GM23338 (cell line): ENCODE data around the gene BCORL1. TPM values are rescaled to one million over a fixed set of nuclear protein-coding genes. Genes with fewer than 3 reads are reported as not detected.

Experiments
- ATAC-seq: fragments of 200-7000 bp; cut with Tn5 transposase; 3 replicates; pipeline ENCODE4 v1.9.1; 2020
- DNase-seq: peaks from one replicate; pipeline ENCODE4 v3.0.0-alpha.2; 2015; ENCODE audit warnings: low spot score
- H2AFZ ChIP-seq: fragments of 200-600 bp; sonication (generic); 2 replicates; pipeline ENCODE4 v1.8.0; 2016; ENCODE audit warnings: antibody characterized with exemption, mild to moderate bottlenecking, moderate library complexity
- H3F3A ChIP-seq: fragments of 200-600 bp; sonication (generic); replicated peaks from 2 replicates; pipeline ENCODE4 v1.8.0; 2017; ENCODE audit warnings: antibody characterized with exemption, mixed run types, low read depth
- H3K27ac ChIP-seq: fragments of 200-600 bp; sonication (generic); 2 replicates; pipeline ENCODE4 v1.6.1; 2016; ENCODE audit warnings: low read depth
- H3K27me3 ChIP-seq: fragments of 200-600 bp; sonication (generic); 2 replicates; pipeline ENCODE4 v1.8.0; 2016; ENCODE audit warnings: mild to moderate bottlenecking, mixed run types, moderate library complexity; ENCODE audit not compliant: insufficient read depth
- H3K36me3 ChIP-seq: fragments of 200-600 bp; sonication (generic); 2 replicates; pipeline ENCODE4 v1.8.0; 2016; ENCODE audit warnings: mild to moderate bottlenecking; ENCODE audit not compliant: insufficient read depth
- H3K4me1 ChIP-seq: fragments of 200-600 bp; sonication (generic); 2 replicates; pipeline ENCODE4 v1.8.0; 2016; ENCODE audit warnings: mild to moderate bottlenecking, moderate library complexity; ENCODE audit not compliant: insufficient read depth
- H3K4me2 ChIP-seq: fragments of 200-600 bp; sonication (generic); 2 replicates; pipeline ENCODE4 v1.7.1; 2017; ENCODE audit warnings: mixed run types
- H3K4me3 ChIP-seq: fragments of 200-600 bp; sonication (generic); 2 replicates; pipeline ENCODE4 v1.6.1; 2016; ENCODE audit warnings: mixed run types
- H3K79me2 ChIP-seq: fragments of 200-600 bp; sonication (generic); replicated peaks from 2 replicates; pipeline ENCODE4 v1.8.0; 2017; ENCODE audit warnings: mild to moderate bottlenecking; ENCODE audit not compliant: insufficient read depth
- H3K9me2 ChIP-seq: fragments of 200-600 bp; sonication (generic); 2 replicates; pipeline ENCODE4 v1.8.0; 2017; ENCODE audit not compliant: insufficient read depth
- H4K20me1 ChIP-seq: fragments of 200-600 bp; sonication (generic); replicated peaks from 2 replicates; pipeline ENCODE4 v1.8.0; 2017; ENCODE audit warnings: mild to moderate bottlenecking; ENCODE audit not compliant: insufficient read depth
- H3K27ac Mint-ChIP-seq: 2 replicates; pipeline ENCODE4 v1.8.0; 2020; ENCODE audit warnings: inconsistent platforms, mild to moderate bottlenecking, moderate library complexity, mixed read lengths
- H3K27me3 Mint-ChIP-seq: 3 replicates; pipeline ENCODE4 v1.8.0; 2022; ENCODE audit warnings: low read depth, mild to moderate bottlenecking, moderate library complexity, mixed read lengths, inconsistent platforms; ENCODE audit not compliant: insufficient read depth, poor library complexity
- H3K36me3 Mint-ChIP-seq: 3 replicates; pipeline ENCODE4 v1.8.0; 2021; ENCODE audit warnings: low read depth, mild to moderate bottlenecking, inconsistent platforms, moderate library complexity, mixed read lengths
- H3K4me1 Mint-ChIP-seq: 3 replicates; pipeline ENCODE4 v1.8.0; 2020; ENCODE audit warnings: mild to moderate bottlenecking, inconsistent platforms, mixed read lengths
- H3K4me3 Mint-ChIP-seq: 3 replicates; pipeline ENCODE4 v1.8.0; 2021; ENCODE audit warnings: moderate library complexity, mild to moderate bottlenecking, inconsistent platforms, mixed read lengths
- H3K9me3 Mint-ChIP-seq: 3 replicates; pipeline ENCODE4 v1.8.0; 2020; ENCODE audit warnings: moderate library complexity, mild to moderate bottlenecking, inconsistent platforms, mixed read lengths
- CREB1 ChIP-seq: fragments of 250-450 bp; sonication (Bioruptor Pico); IDR thresholded peaks from 2 replicates; pipeline ENCODE4 v1.5.0; 2020; ENCODE audit warnings: low read depth, mild to moderate bottlenecking, moderate library complexity
- CTCF ChIP-seq, 2 experiments: fragments of 200-600 bp in 1 of 2; sonication (generic) in 1 of 2; conservative IDR thresholded peaks; 2 replicates each; pipeline versions ENCODE4 v1.5.1 to v1.6.1; 2016 to 2017; ENCODE audit warnings: antibody characterized with exemption in 2 of 2, low read depth in 2 of 2, mild to moderate bottlenecking in 2 of 2, moderate library complexity in 1 of 2
- ETS1 ChIP-seq: IDR thresholded peaks from 2 replicates; pipeline ENCODE4 v1.6.1; 2016; ENCODE audit warnings: antibody characterized with exemption
- EZH2 ChIP-seq: fragments of 200-600 bp; sonication (generic); IDR thresholded peaks from one replicate; pipeline ENCODE4 v1.8.0; 2017; ENCODE audit warnings: antibody characterized with exemption, mild to moderate bottlenecking, low read depth; ENCODE audit not compliant: unreplicated experiment
- EZH2phosphoT487 ChIP-seq: fragments of 200-600 bp; sonication (generic); IDR thresholded peaks from one replicate; pipeline ENCODE4 v1.8.1; 2018; ENCODE audit warnings: antibody characterized with exemption; ENCODE audit not compliant: unreplicated experiment
- JUNB ChIP-seq: IDR thresholded peaks from one replicate; pipeline ENCODE4 v1.6.1; 2016; ENCODE audit warnings: antibody characterized with exemption; ENCODE audit not compliant: unreplicated experiment
- NANOG ChIP-seq: IDR thresholded peaks from 2 replicates; pipeline ENCODE4 v1.6.1; 2016; ENCODE audit warnings: antibody characterized with exemption, borderline replicate concordance
- POLR2AphosphoS5 ChIP-seq: IDR thresholded peaks from 2 replicates; pipeline ENCODE4 v1.6.1; 2016; ENCODE audit warnings: antibody characterized with exemption, low read depth
- REST ChIP-seq: IDR thresholded peaks from one replicate; pipeline ENCODE4 v1.6.1; 2018; ENCODE audit warnings: antibody characterized with exemption; ENCODE audit not compliant: unreplicated experiment
- STAT1 ChIP-seq: IDR thresholded peaks from one replicate; pipeline ENCODE4 v1.6.1; 2016; ENCODE audit warnings: antibody characterized with exemption; ENCODE audit not compliant: unreplicated experiment
- ZNF114 ChIP-seq: fragments of 250-450 bp; sonication (Bioruptor Pico); IDR thresholded peaks from 2 replicates; pipeline ENCODE4 v1.5.0; 2020; ENCODE audit warnings: mild to moderate bottlenecking, moderate library complexity
- ZNF331 ChIP-seq: fragments of 250-450 bp; sonication (Bioruptor Pico); IDR thresholded peaks from 2 replicates; pipeline ENCODE4 v1.5.0; 2020; ENCODE audit warnings: low read depth, mild to moderate bottlenecking, moderate library complexity
- polyA plus RNA-seq: library from polyadenylated mRNA; unstranded; fragments of >200 nt; fragmentation: Nextera tagmentation; extraction: Ambion mirVana; gene quantifications from 2 replicates; pipeline ENCODE4 v1.2.1, GENCODE V29; 2016
- total RNA-seq: library from RNA; depleted of rRNA; stranded (reverse); fragments of >200 nt; shearing (Covaris generic); gene quantifications from 2 replicates; pipeline ENCODE4 v1.2.3, GENCODE V29; 2014

The BCORL1 gene
- total and polyA plus RNA-seq, 2 experiments from 2014 or later = 2.6 to 2.7 TPM

- TF ChIP-seq REST (no peak), EZH2 (no peak), ETS1 (no peak), CTCF (conservative IDR thresholded peaks at IDR 0.05; ENCODE audit: low read depth in 2 of 2) (no peak), POLR2AphosphoS5 (no peak), JUNB (no peak), EZH2phosphoT487 (no peak), NANOG (no peak), STAT1 (no peak), CREB1 (CRISPR knock-in tag) (no peak), ZNF114 (no peak)
Measured at GRCh38 chrX:129934952-129935351, 47.5 kb upstream of the BCORL1 start (continued).

- no peaks in the 10 kb centered on the region; the same call in 1 of the 2 replicates for H3K4me1 ChIP-seq
- no peak overlapping the region for H3K4me2 ChIP-seq
- Mint-ChIP-seq H3K27ac (no peak overlapping the region), H3K36me3 (no peaks in the 10 kb centered on the region), H3K27me3 (peaks cover 59% of the 10 kb centered on the region), H3K4me1 (peaks cover 36% of the 10 kb centered on the region), H3K4me3 (peak overlapping the region; percentile 6; the same call in 1 of the 3 replicates), H3K9me3 (no peaks in the 10 kb centered on the region)
- peak; percentile 22 for DNase-seq
- H3K9me2 ChIP-seq = no peaks in the 10 kb centered on the region
- H2AFZ ChIP-seq = no peak overlapping the region
- H4K20me1 ChIP-seq = no peaks in the 10 kb centered on the region
- peaks cover 80% of the 10 kb centered on the region for H3K27me3 ChIP-seq
- H3K27ac ChIP-seq = no peak overlapping the region
- TF ChIP-seq ZNF331 (CRISPR knock-in tag) = no peak
- 0 out of 3 replicates have a peak, but pooled peaks have one; percentile 22 for ATAC-seq
- H3K36me3 ChIP-seq = no peaks in the 10 kb centered on the region
- no peaks in the 10 kb centered on the region for H3K79me2 ChIP-seq
- H3K4me3 ChIP-seq = no peak overlapping the region
- H3F3A ChIP-seq = no peaks in the 10 kb centered on the region
Measured at GRCh38 chrX:129938081-129938480, 44.4 kb upstream of the BCORL1 start.
